Measurements from ENCODE around the gene CFL2. TPM values are rescaled to one million over a fixed set of nuclear protein-coding genes. Genes with fewer than 3 reads are reported as not detected.

CFL2 gene
- total and polyA plus RNA-seq, 2 of the 13 experiments (the other 11 are each of a cell fraction or from before 2014, with no cell fraction given), result 114 to 158 TPM

DNA sequence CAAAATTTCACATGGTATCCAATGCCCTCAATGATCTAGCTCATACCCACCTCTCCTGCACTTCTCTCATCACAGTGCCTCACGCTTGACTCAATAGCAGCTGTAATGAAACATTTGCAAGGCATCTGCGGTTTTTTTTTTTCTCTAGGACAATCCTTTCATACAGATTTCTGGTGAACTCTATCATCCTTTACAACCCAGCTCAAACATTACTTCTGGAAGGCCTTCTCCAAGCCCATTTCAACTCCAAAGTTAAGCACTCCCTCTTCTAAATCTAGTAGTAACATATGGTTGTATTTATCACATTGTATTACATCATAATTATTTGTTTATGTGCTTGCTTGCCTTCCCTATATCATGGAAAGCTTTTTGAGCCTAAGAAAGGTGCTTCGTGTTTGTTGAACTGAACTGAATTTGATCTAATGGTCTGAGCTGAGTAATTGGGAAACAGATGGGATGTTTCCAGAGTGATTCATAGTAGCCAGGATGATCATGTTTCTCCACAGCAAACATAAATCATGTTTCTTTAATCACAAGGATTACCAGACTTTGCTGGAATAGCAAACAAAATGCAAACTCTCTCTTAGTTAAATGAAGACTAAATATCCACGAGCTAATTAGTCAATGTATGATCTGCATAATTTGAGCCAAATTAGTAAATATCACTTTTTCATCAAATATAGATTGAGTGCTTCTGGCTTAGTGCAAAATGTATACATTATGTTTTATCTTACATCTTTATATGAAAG, 14.3 kb downstream of the CFL2 start (continued):
- TF ChIP-seq ZNF510 (CRISPR knock-in tag; IDR thresholded peaks at IDR 0.05; ENCODE audit: low read depth) (no peak), YY1 (IDR thresholded peaks at IDR 0.05; ENCODE audit: insufficient read depth, insufficient replicate concordance, low read depth, low read length) (no peak), MEIS2 (CRISPR knock-in tag; IDR thresholded peaks at IDR 0.05) (no peak), FOXA3 (CRISPR knock-in tag; IDR thresholded peaks at IDR 0.05) (peak; percentile 65; the same call in 1 of the 2 replicates), RFX5 (IDR thresholded peaks at IDR 0.05; ENCODE audit: low read depth, low read length) (no peak), HNRNPH1 (optimal IDR thresholded peaks at IDR 0.05; ENCODE audit: low read depth, low read length) (no peak), NR3C1 (CRISPR knock-in tag; IDR thresholded peaks at IDR 0.05) (no peak), ZNF331 (CRISPR knock-in tag; IDR thresholded peaks at IDR 0.05) (0 out of 2 replicates have a peak, but pooled peaks have one; percentile 51), ZNF12 (CRISPR knock-in tag; IDR thresholded peaks at IDR 0.05) (no peak), RXRA (CRISPR knock-in tag; IDR thresholded peaks at IDR 0.05) (no peak), ZKSCAN8 (CRISPR knock-in tag; IDR thresholded peaks at IDR 0.05; ENCODE audit: borderline replicate concordance) (peak; percentile 64; the same call in 1 of the 2 replicates), HCFC1 (IDR thresholded peaks at IDR 0.05; ENCODE audit: low read depth, low read length) (no peak), ZNF670 (CRISPR knock-in tag; IDR thresholded peaks at IDR 0.05; ENCODE audit: borderline replicate concordance) (peak; percentile 64; the same call in 1 of the 2 replicates), MAFK (conservative IDR thresholded peaks at IDR 0.05 in 1 of 2, IDR thresholded peaks at IDR 0.05 in 1 of 2; ENCODE audit: low read length in 2 of 2) (no peak), PHB2 (IDR thresholded peaks at IDR 0.05; ENCODE audit: partially characterized antibody) (no peak), WIZ (CRISPR knock-in tag; IDR thresholded peaks at IDR 0.05) (no peak), HDAC6 (IDR thresholded peaks at IDR 0.05; ENCODE audit: low read depth, low read length) (no peak), NFE2 (CRISPR knock-in tag; IDR thresholded peaks at IDR 0.05) (no peak), KLF9 (CRISPR knock-in tag; IDR thresholded peaks at IDR 0.05; ENCODE audit: low read depth) (no peak), TMF1 (CRISPR knock-in tag; IDR thresholded peaks at IDR 0.05; ENCODE audit: low read depth) (no peak), ZNF34 (CRISPR knock-in tag; IDR thresholded peaks at IDR 0.05; ENCODE audit: borderline replicate concordance) (no peak), NCOR1 (IDR thresholded peaks at IDR 0.05; ENCODE audit: borderline replicate concordance, low read length) (peak; percentile 29; the same call in 1 of the 2 replicates)
- TF ChIP-seq, protein P1, sequence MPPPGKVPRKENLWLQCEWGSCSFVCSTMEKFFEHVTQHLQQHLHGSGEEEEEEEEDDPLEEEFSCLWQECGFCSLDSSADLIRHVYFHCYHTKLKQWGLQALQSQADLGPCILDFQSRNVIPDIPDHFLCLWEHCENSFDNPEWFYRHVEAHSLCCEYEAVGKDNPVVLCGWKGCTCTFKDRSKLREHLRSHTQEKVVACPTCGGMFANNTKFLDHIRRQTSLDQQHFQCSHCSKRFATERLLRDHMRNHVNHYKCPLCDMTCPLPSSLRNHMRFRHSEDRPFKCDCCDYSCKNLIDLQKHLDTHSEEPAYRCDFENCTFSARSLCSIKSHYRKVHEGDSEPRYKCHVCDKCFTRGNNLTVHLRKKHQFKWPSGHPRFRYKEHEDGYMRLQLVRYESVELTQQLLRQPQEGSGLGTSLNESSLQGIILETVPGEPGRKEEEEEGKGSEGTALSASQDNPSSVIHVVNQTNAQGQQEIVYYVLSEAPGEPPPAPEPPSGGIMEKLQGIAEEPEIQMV (CRISPR knock-in tag; IDR thresholded peaks at IDR 0.05; ENCODE audit: low read depth), result no peak
- TF ChIP-seq, protein P2, sequence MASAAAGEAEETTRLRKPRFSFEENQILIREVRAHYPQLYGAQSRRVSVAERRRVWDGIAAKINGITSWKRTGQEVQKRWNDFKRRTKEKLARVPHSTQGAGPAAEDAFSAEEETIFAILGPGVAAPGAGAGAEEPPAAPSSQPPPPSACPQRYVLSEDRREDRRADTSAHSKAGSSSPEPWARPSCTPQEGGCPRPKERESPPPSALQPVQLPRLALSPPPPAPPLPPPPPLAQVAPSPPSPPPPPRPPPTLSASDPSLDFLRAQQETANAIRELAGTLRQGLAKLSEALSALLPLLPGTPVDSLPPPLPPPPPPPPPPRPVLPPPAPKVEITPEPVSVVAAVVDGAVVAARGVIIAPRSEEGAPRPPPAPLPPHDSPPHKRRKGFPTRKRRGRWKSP (CRISPR knock-in tag; IDR thresholded peaks at IDR 0.05), result no peak
- TF ChIP-seq, protein P3, sequence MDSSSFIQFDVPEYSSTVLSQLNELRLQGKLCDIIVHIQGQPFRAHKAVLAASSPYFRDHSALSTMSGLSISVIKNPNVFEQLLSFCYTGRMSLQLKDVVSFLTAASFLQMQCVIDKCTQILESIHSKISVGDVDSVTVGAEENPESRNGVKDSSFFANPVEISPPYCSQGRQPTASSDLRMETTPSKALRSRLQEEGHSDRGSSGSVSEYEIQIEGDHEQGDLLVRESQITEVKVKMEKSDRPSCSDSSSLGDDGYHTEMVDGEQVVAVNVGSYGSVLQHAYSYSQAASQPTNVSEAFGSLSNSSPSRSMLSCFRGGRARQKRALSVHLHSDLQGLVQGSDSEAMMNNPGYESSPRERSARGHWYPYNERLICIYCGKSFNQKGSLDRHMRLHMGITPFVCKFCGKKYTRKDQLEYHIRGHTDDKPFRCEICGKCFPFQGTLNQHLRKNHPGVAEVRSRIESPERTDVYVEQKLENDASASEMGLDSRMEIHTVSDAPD (CRISPR knock-in tag; IDR thresholded peaks at IDR 0.05), result no peak
- TF ChIP-seq, protein P4, sequence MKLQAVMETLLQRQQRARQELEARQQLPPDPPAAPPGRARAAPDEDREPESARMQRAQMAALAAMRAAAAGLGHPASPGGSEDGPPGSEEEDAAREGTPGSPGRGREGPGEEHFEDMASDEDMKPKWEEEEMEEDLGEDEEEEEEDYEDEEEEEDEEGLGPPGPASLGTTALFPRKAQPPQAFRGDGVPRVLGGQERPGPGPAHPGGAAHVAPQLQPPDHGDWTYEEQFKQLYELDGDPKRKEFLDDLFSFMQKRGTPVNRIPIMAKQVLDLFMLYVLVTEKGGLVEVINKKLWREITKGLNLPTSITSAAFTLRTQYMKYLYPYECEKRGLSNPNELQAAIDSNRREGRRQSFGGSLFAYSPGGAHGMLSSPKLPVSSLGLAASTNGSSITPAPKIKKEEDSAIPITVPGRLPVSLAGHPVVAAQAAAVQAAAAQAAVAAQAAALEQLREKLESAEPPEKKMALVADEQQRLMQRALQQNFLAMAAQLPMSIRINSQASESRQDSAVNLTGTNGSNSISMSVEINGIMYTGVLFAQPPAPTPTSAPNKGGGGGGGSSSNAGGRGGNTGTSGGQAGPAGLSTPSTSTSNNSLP (IDR thresholded peaks at IDR 0.05; ENCODE audit: low read depth, low read length), result peak; percentile 98

Measured in HepG2 (cell line).